Naive B cell (primary cell): ENCODE measurements around the gene GC. TPM values are rescaled to one million over a fixed set of nuclear protein-coding genes. Genes with fewer than 3 reads are reported as not detected.
A peak's percentile ranks its signal among the peaks of the same experiment; 100 is the strongest.

Source experiments
- ATAC-seq, 2 donors: fragments of 150-1000 bp; cut with Tn5 transposase; 2 replicates each; pipeline ENCODE4 v1.10.0; 2021; ENCODE audit warnings: low read depth in 2 of 2, mild to moderate bottlenecking in 2 of 2, moderate library complexity in 2 of 2
- DNase-seq: peaks from one replicate; pipeline ENCODE4 v3.0.0; 2022
- H3K27ac Mint-ChIP-seq, 6 donors: one replicate each; pipeline ENCODE4 v1.8.0; 2020 to 2022; ENCODE audit warnings: mild to moderate bottlenecking in 6 of 6, mixed read lengths in 6 of 6, moderate library complexity in 5 of 6, inconsistent platforms in 2 of 6
- H3K27me3 Mint-ChIP-seq, 3 donors: one replicate each; pipeline ENCODE4 v1.8.0; 2021 to 2022; ENCODE audit warnings: mixed read lengths in 3 of 3, mild to moderate bottlenecking in 1 of 3
- H3K36me3 Mint-ChIP-seq, 2 donors: one replicate each; pipeline ENCODE4 v1.8.0; 2020 to 2022; ENCODE audit warnings: mixed read lengths in 2 of 2, inconsistent platforms in 1 of 2, mild to moderate bottlenecking in 1 of 2
- H3K4me1 Mint-ChIP-seq, 3 donors: one replicate each; pipeline ENCODE4 v1.8.0; 2020 to 2022; ENCODE audit warnings: mixed read lengths in 3 of 3, inconsistent platforms in 1 of 3, mild to moderate bottlenecking in 1 of 3, moderate library complexity in 1 of 3
- H3K4me3 Mint-ChIP-seq, 8 donors: one replicate each; pipeline ENCODE4 v1.8.0; 2020 to 2022; ENCODE audit warnings: mild to moderate bottlenecking in 8 of 8, mixed read lengths in 8 of 8, moderate library complexity in 8 of 8, inconsistent platforms in 2 of 8
- H3K9me3 Mint-ChIP-seq, 7 donors: one replicate each; pipeline ENCODE4 v1.8.0; 2020 to 2022; ENCODE audit warnings: mixed read lengths in 7 of 7, mild to moderate bottlenecking in 5 of 7, inconsistent platforms in 2 of 7, moderate library complexity in 1 of 7
- polyA plus RNA-seq, 6 donors: library from polyadenylated mRNA; unstranded; fragments of 300-500 nt; fragmentation: Illumina TruSeq; gene quantifications; one replicate each; pipeline ENCODE4 v1.2.3, GENCODE V29; 2021; ENCODE audit warnings: low read depth in 6 of 6

The GC gene
- polyA plus RNA-seq, 6 donors from 2014 or later: not detected

DNA sequence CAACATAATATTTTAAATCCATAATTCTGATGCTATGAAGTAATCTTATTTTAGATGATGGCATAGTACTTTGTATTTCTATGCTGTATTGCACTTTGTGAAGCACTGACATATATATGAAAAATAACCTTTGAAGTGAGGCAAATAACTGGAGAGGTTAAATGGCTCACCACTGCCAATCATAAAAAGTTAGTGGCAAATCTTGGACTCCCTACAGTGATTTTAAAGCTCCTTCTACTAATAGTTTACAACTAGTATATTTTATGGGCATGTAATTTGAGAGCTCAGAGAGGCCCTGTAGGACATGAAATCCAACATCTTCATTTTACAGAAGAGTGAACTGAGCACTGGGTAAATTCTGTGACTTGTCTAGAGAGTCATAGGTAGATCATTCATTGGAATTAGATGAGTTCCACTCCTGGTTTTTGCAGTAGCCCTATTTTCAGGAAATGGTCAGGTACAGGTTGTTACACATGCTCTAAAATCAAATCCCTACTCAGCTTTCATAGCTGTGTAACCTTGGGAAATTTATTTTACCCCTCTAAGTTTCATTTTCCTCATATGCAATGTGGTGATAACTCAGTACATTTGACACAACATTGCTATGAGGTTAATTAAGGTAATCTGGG is 804 bp upstream of the GC start:
- H3K36me3 Mint-ChIP-seq: no peaks in the 10 kb centered on the region
- H3K27me3 Mint-ChIP-seq: no peaks in the 10 kb centered on the region
- H3K9me3 Mint-ChIP-seq: peaks cover 0 to 6% (median 0%) of the 10 kb centered on the region in 7 donors
- no peak overlapping the region for H3K27ac Mint-ChIP-seq
- H3K4me1 Mint-ChIP-seq: no peaks in the 10 kb centered on the region
- DNase-seq (no peak), ATAC-seq (no peak)
- H3K4me3 Mint-ChIP-seq: no peak overlapping the region

DNA sequence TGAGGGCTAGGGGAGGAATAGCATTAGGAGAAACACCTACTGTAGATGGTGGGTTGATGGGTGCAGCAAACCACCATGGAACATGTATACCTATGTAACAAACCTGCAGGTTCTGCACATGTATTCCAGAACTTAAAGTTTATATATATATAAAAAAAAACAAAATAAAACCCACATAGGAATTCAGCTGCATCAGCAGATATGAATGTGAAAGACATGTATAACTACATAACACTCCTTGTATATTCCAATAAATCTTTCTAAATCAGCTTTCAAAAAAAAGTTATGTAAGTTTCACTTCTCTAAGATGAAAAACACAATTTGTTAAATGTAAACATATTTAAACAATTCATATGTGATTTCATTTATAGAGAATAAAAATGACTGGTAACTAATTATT is 6.0 kb downstream of the GC start:
- Mint-ChIP-seq H3K27me3 (no peaks in the 10 kb centered on the region), H3K4me1 (no peaks in the 10 kb centered on the region), H3K27ac (no peak overlapping the region), H3K4me3 (no peak overlapping the region), H3K36me3 (no peaks in the 10 kb centered on the region), H3K9me3 (peaks cover 0 to 6% (median 0%) of the 10 kb centered on the region in 7 donors)
- no peak for ATAC-seq
- no peak for DNase-seq

DNA sequence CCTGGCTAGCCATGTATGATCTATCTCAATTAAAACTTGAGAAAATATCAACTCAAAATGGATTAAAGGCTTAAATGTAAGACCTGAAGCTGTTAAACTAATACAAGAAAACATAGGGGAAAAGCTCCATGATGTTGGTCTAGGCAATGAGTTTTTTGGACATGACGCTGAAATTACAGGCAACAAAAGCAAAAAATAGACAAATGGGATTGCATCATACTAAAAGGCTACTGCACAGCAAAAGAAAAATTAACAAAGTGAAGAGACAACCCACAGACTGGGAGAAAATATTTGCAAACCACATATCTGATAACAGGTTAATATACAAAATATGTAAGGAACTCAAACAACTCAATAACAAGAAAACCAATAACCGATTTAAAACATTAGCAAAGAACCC is 8.4 kb downstream of the GC start:
- H3K36me3 Mint-ChIP-seq: no peaks in the 10 kb centered on the region
- no peak for ATAC-seq
- no peak overlapping the region for H3K4me3 Mint-ChIP-seq
- H3K27ac Mint-ChIP-seq: no peak overlapping the region
- H3K4me1 Mint-ChIP-seq: no peaks in the 10 kb centered on the region
- H3K9me3 Mint-ChIP-seq: peaks cover 0 to 6% (median 0%) of the 10 kb centered on the region in 7 donors
- no peaks in the 10 kb centered on the region for H3K27me3 Mint-ChIP-seq
- DNase-seq: no peak

DNA sequence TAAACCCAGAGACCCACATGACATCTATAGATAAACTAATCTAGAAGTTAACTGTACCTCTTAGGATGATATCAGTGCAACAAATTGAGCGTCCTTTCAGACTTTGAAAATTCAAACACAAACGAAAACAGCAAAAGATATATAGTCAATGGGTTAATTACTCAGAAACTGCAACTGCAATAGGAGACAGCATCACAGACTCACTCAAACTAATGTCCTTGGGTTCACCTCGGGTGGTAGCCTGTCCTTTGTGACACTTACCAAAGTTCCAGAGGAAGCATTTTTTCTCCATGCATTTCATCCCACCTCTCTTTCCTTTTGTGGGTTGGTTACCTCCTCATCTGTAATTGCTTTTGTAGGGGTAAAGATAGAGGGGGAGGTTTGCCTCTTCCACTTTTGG is 9.7 kb downstream of the GC start:
- Mint-ChIP-seq H3K4me1 (no peaks in the 10 kb centered on the region), H3K9me3 (peaks cover 0 to 1% (median 0%) of the 10 kb centered on the region in 7 donors), H3K36me3 (no peaks in the 10 kb centered on the region), H3K27me3 (no peaks in the 10 kb centered on the region), H3K4me3 (no peak overlapping the region), H3K27ac (no peak overlapping the region)
- ATAC-seq: no peak
- no peak for DNase-seq

DNA sequence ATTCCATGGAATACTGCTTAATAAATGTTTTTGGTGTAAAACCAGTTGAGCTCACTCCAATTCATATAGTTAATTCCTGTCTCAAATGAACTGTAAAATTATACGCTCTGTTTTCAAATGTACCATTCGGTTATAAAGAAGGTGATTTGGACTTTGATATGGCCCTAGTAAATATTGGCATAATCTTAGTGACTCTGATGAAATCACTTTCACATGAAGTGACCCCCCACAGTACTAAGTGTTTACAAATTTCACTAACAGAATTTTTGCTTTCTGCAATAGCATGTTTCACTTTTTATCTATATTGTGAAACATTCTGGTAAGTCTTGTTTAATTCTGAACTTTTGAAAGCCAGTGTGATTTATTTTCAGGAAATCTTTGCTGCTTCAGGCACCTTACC is 10.9 kb downstream of the GC start:
- no peaks in the 10 kb centered on the region for H3K27me3 Mint-ChIP-seq
- H3K9me3 Mint-ChIP-seq: peaks cover 0 to 1% (median 0%) of the 10 kb centered on the region in 7 donors
- H3K4me1 Mint-ChIP-seq: no peaks in the 10 kb centered on the region
- no peak overlapping the region for H3K4me3 Mint-ChIP-seq
- ATAC-seq (no peak), DNase-seq (no peak)
- no peaks in the 10 kb centered on the region for H3K36me3 Mint-ChIP-seq
- H3K27ac Mint-ChIP-seq: no peak overlapping the region

DNA sequence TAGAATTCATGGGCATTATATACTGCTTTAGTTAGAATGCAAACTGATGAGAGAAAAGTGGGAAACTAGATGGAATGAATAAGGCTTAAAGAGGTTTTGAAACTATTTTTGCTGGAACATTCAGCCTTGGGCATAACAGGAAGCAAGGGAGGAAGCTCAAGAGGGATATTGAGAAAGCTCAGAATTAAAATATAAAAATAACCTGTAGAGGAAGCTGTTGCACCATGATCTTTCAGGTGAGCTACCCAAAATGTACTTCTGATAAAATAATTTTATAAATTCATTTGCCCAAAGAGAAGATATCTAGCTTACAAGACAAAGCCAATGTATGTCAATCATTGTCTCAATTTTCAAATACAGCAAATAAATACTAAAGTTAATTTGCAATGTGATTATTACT is 11.3 kb downstream of the GC start:
- Mint-ChIP-seq H3K4me3 (no peak overlapping the region), H3K9me3 (peaks cover 0 to 1% (median 0%) of the 10 kb centered on the region in 7 donors), H3K27ac (no peak overlapping the region), H3K36me3 (no peaks in the 10 kb centered on the region), H3K4me1 (no peaks in the 10 kb centered on the region), H3K27me3 (no peaks in the 10 kb centered on the region)
- ATAC-seq: no peak
- no peak for DNase-seq

DNA sequence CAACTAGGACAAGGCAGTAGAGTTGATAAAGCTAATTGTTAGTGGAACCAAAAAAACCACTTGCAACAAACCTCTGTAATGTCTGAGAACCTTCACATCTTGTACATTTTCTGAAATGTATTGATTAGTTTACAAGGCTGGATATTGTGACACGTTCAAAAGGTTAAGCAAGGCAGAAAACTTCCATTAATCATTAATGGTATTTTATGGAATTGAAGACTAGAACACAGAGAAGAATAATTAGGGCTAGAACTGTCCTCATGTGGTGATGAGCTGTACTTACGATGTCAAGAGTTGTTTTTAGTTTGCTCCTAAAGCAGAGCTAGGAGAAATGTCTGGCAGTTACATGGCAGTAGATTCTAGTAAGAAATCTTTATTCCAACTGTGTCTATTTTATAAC is 12.3 kb downstream of the GC start:
- ATAC-seq (no peak), DNase-seq (no peak)
- Mint-ChIP-seq H3K27ac (no peak overlapping the region), H3K36me3 (no peaks in the 10 kb centered on the region), H3K27me3 (no peaks in the 10 kb centered on the region), H3K9me3 (peaks cover 0 to 1% (median 0%) of the 10 kb centered on the region in 7 donors), H3K4me3 (no peak overlapping the region), H3K4me1 (no peaks in the 10 kb centered on the region)

DNA sequence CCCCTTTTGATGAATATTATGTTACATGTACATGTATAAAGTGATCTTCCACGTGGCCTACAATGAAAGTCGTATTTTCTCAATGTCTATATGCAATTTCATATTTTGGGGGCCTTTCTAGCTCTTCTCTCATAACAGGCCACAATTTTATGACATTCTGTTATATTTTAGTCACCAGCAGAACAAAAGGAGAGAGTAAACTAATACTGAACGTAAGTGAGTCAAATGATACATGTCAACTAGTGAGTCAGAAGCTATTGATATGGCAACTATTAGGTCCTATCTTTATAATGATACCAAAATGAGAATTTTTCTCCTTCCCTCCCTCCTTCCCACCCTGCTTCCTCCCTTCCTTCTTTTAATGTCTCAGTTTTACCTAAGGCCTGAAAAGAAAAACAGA is 14.4 kb downstream of the GC start:
- H3K36me3 Mint-ChIP-seq: no peaks in the 10 kb centered on the region
- no peaks in the 10 kb centered on the region for H3K4me1 Mint-ChIP-seq
- no peak for ATAC-seq
- DNase-seq: no peak
- H3K27ac Mint-ChIP-seq: no peak overlapping the region
- no peaks in the 10 kb centered on the region for H3K9me3 Mint-ChIP-seq
- H3K4me3 Mint-ChIP-seq: no peak overlapping the region
- H3K27me3 Mint-ChIP-seq: peaks cover 0 to 7% (median 0%) of the 10 kb centered on the region in 3 donors

DNA sequence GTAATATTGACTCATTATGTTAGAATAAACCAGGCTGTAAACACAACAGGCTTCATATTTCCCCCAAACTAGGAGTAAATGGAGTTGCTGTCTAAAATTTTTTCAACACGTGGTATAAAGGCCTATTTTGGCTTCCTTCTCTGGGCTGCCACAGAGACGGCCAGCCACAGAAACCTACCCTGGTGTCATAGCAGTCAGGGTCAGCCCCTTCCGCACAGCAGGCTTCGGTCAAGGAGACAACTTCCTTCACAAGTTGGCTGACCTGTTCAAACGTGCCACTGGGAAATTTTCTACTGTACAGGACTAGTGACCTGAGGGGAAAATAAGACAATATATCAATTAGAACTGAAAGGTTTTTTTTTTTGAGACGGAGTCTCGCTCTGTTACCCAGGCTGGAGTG is 15.8 kb downstream of the GC start:
- ATAC-seq (no peak), DNase-seq (no peak)
- H3K4me1 Mint-ChIP-seq: no peaks in the 10 kb centered on the region
- H3K27ac Mint-ChIP-seq: peak overlapping the region in 2 of 6 donors; percentile 38 to 43
- H3K36me3 Mint-ChIP-seq: no peaks in the 10 kb centered on the region
- H3K27me3 Mint-ChIP-seq: peaks cover 0 to 7% (median 0%) of the 10 kb centered on the region in 3 donors
- no peaks in the 10 kb centered on the region for H3K9me3 Mint-ChIP-seq
- H3K4me3 Mint-ChIP-seq: no peak overlapping the region

DNA sequence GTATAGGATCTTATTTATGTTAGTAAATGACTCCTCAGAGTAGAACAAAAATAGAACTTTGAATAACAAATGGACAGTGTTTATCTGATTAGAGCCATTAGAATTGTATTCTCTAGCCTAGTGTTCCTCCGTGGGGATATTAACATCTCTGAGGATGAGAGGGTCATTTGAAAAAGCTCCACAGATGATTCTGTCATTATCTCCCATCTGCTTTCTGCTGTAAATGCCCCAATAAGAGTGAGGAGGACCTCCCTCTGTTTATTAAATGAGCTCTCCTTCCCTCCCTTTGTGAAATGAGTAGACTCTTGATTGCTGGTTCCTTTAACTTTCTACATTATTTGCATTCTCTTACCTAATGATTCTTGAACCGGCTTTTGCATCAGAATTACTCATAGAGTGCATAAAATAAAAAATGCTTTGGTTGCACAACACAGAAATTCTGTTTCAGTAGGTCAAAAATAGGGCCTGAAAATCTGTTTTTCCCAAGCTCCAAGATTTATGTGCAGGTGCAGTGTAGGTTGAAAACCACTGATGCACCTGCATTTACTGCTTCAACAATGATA is 18.0 kb downstream of the GC start:
- H3K4me1 Mint-ChIP-seq: no peaks in the 10 kb centered on the region
- DNase-seq (no peak), ATAC-seq (no peak)
- peaks cover 0 to 7% (median 0%) of the 10 kb centered on the region in 3 donors for H3K27me3 Mint-ChIP-seq
- no peaks in the 10 kb centered on the region for H3K36me3 Mint-ChIP-seq
- peaks cover 0 to 3% (median 2%) of the 10 kb centered on the region in 7 donors for H3K9me3 Mint-ChIP-seq
- H3K27ac Mint-ChIP-seq: no peak overlapping the region
- no peak overlapping the region for H3K4me3 Mint-ChIP-seq

DNA sequence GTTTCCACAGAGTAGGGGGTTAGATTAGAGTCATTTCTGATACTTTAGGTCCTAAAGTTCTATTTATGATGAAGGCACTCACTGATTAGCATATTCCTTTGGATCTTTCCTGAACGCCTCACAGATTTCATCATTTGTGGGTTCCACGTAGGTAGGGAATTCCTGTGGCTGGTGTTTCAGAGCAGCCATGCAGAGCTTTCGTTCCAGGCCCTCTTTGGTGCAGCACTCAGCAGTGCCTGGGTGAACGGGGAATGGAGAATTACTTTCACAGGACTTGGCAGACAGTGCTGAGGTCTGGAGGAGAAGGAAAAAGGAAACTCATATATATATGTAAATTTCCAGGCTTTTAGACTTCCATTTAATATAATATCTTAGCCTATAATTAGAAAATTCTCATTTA is 18.5 kb downstream of the GC start:
- Mint-ChIP-seq H3K4me3 (no peak overlapping the region), H3K27ac (no peak overlapping the region), H3K36me3 (no peaks in the 10 kb centered on the region), H3K9me3 (peaks cover 0 to 3% (median 2%) of the 10 kb centered on the region in 7 donors), H3K4me1 (no peaks in the 10 kb centered on the region), H3K27me3 (peaks cover 0 to 7% (median 0%) of the 10 kb centered on the region in 3 donors)
- DNase-seq (no peak), ATAC-seq (no peak)

DNA sequence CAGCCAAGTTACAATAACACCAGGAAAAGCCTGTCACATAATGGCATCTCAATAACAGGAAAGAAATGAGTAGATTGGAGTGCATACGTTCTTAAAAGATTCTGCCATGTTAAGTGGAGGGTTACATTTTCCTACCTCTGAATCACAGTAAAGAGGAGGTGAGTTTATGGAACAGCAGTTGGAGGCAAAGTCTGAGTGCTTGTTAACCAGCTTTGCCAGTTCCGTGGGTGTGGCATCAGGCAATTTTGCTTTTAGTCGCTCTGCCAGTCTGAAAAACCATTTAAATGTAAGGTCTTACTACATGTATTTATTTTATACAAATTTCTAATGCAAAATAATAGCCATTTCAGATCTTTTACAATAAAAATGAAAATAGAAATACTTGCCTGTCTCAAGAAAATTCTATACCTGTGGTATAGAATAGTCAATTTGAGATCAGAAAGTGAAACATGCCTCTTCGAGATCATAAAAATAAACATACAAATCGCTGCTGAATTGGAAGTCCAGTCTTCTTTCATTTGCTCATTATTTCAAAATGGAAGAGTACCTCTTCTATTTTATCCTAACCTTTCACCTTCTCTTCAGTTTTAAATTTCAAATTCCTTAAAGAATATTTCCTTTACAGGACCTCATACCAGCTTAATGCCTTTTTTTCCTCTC is 31.4 kb downstream of the GC start:
- H3K27ac Mint-ChIP-seq: no peak overlapping the region
- H3K4me1 Mint-ChIP-seq: no peaks in the 10 kb centered on the region
- no peaks in the 10 kb centered on the region for H3K9me3 Mint-ChIP-seq
- H3K36me3 Mint-ChIP-seq: no peaks in the 10 kb centered on the region
- H3K4me3 Mint-ChIP-seq: no peak overlapping the region
- no peak for DNase-seq
- peaks cover 0 to 9% (median 6%) of the 10 kb centered on the region in 3 donors for H3K27me3 Mint-ChIP-seq
- no peak for ATAC-seq

DNA sequence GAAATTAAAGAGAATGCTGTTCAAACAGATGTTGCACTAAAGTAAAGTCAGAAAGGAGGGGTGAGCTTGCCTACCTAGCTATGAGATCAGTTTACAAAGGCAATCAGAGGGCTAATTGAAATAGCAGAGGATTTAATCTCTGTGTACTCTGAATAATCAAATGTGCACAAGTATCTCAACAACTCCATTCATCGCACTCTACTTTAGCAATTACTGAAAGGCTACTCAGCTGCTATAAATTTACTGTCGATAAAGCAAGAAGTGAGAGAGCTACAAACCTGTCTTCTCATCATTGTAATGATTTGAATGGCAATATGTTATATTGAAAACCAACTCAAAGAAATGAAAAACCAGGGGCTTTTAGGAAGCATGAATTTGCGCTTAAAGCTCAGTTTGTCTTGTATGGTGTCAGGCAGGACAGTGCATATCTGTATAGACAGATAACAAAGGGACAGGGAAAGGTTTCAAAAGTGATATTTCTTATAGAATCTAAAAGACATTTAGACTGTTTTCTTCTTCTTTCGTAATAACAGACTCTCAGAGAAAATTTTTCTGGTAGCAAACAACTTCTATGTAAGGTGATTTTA is 34.8 kb downstream of the GC start:
- ATAC-seq: no peak
- Mint-ChIP-seq H3K4me3 (no peak overlapping the region), H3K9me3 (no peaks in the 10 kb centered on the region), H3K27ac (no peak overlapping the region), H3K27me3 (peaks cover 0 to 13% (median 13%) of the 10 kb centered on the region in 3 donors), H3K36me3 (no peaks in the 10 kb centered on the region), H3K4me1 (no peaks in the 10 kb centered on the region)
- DNase-seq: no peak

DNA sequence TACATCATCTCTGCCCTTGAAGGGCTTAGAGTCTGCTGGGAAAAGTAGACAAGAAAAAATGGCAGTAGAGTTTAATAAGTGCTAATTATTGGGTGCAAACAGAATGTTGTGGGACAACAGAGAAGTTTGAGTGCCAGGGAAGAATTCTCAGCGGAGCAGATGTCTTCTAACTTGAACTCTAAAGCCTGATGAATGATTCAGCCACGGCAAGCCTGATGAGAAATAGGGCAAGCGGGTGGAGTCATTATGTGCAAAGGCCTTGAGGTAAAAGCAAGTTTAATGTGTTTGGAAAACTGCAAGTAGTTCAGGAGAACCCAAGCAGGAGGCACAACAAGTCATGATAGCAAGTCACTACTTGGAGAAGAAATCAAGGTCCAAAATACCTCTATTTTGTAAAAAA is 37.5 kb downstream of the GC start:
- Mint-ChIP-seq H3K4me1 (no peaks in the 10 kb centered on the region), H3K36me3 (no peaks in the 10 kb centered on the region), H3K27ac (no peak overlapping the region), H3K4me3 (no peak overlapping the region), H3K9me3 (no peaks in the 10 kb centered on the region), H3K27me3 (peaks cover 0 to 22% (median 7%) of the 10 kb centered on the region in 3 donors)
- ATAC-seq: no peak
- no peak for DNase-seq
